T-helper 1 cell treated with Interleukin-12 subunit alpha and Interleukin-12 subunit beta and Interleukin-4 antibody, amounts not matched to agents 30 ng/mL and 1 ng/mL, for 36 hours (primary cell): Measurements from ENCODE around the gene MICAL2. TPM values are rescaled to one million over a fixed set of nuclear protein-coding genes. Genes with fewer than 3 reads are reported as not detected.

Experiments used
- intact Hi-C: fragments of 100-400 bp; cut with micrococcal nuclease; formaldehyde crosslinking; loops from one replicate; pipeline ENCODE4 v1.15.1; 2024
- total RNA-seq: library from RNA; stranded (reverse); gene quantifications from 2 replicates; pipeline ENCODE4 v1.2.3, GENCODE V29; 2022

Gene MICAL2
- total RNA-seq, 1 donor from 2014 or later, result 149 TPM

GRCh38 chr11:12077535-12078280 is 32.7 kb upstream of the MICAL2 start:
- intact Hi-C loops, result no loop called here

GRCh38 chr11:12079726-12080556 is 30.4 kb upstream of the MICAL2 start:
- intact Hi-C loops, result no loop called here

- intact Hi-C loops, result no loop called here
Measured at GRCh38 chr11:12083380-12083779, 27.0 kb upstream of the MICAL2 start.

GRCh38 chr11:12084256-12084655 is 26.1 kb upstream of the MICAL2 start:
- intact Hi-C loops, result no loop called here

DNA sequence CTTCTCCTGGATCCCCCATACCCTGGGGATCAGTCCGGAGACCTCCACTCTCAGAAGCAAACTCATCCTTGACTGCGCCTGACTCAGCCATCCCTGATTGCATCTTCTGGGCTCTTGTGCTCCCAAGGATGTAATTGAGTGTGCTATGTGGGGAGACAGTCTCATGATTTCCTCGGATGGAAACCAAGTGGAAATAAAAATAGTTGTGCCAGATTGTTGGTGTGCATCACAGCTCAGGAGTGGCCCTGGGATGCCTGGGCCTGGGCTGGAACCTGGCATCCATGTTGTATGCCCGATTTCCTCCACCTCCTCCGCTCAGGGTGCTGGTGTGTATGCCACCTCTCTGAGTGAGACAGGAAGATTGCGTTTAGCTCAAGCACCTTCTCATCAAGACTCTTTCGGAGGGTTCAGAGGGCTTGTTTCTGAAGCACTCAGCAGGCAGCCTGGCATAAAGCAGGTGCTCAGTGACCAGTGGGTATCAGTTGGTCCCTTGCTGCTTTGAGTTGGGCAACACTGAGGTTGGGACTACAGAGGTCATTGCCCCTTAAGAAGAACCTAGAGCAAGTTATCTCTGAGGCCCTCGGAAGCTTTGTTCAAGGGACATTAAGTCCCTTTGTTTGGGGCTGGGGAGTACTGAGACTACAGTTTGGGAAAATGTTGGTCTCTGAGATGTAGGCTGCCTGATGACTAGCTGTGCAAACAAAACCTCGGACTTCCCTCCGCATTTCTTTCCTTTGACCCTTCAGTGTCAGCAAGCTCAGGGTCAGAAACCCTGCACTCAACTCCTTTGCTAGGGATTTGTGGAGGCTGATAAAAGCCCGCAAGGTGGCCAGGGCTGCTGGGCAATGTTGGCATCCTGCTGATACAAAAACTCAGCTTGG is 24.8 kb upstream of the MICAL2 start:
- intact Hi-C loops, result loop anchor here (2.0 kb wide), 3 partner anchors 29 to 243 kb away; no protein-coding TSS in a partner anchor

GRCh38 chr11:12086271-12087074 is 23.9 kb upstream of the MICAL2 start:
- intact Hi-C loops, result loop anchor here (1.0 to 2.0 kb wide), 7 partner anchors 24 to 244 kb away; partner anchors contain the start of gene MICAL2

GRCh38 chr11:12087075-12088004 is 23.1 kb upstream of the MICAL2 start:
- intact Hi-C loops, result loop anchor here (1.0 to 2.0 kb wide), 7 partner anchors 23 to 245 kb away; partner anchors contain the start of gene MICAL2

GRCh38 chr11:12088047-12088481 is 22.3 kb upstream of the MICAL2 start:
- intact Hi-C loops, result no loop called here

GRCh38 chr11:12088531-12088930 is 21.9 kb upstream of the MICAL2 start:
- intact Hi-C loops, result no loop called here

GRCh38 chr11:12089041-12089440 is 21.3 kb upstream of the MICAL2 start:
- intact Hi-C loops, result no loop called here

GRCh38 chr11:12089473-12089872 is 20.9 kb upstream of the MICAL2 start:
- intact Hi-C loops, result no loop called here

GRCh38 chr11:12090061-12090591 is 20.3 kb upstream of the MICAL2 start:
- intact Hi-C loops, result no loop called here

DNA sequence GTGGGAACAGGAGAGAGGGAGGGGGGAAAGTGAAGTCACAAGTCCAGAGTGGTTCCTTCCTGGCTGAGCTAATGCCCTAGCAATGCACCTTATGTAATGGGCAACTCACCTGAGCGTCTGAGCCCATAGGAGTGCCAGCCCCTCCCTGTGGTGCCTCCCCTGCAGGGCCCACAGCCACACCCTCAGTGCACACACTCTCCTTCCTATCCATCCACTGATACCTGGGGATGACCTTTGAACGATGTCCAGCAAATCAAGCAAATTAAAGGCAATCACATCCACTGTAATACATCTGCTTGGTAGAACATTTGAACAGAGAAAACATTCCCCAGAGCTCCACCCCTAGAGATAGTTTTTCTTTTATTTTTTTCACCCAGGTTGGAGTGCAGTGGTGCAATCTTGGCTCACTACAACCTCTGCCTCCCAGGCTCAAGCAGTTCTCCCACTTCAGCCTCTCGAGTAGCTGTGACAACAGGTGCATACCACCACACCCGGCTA is 19.6 kb upstream of the MICAL2 start:
- intact Hi-C loops, result no loop called here

- intact Hi-C loops, result no loop called here
Measured at GRCh38 chr11:12091956-12092558, 18.3 kb upstream of the MICAL2 start.

- intact Hi-C loops, result no loop called here
Measured at GRCh38 chr11:12092714-12093113, 17.7 kb upstream of the MICAL2 start.

GRCh38 chr11:12094872-12095800 is 15.3 kb upstream of the MICAL2 start:
- intact Hi-C loops, result no loop called here

DNA sequence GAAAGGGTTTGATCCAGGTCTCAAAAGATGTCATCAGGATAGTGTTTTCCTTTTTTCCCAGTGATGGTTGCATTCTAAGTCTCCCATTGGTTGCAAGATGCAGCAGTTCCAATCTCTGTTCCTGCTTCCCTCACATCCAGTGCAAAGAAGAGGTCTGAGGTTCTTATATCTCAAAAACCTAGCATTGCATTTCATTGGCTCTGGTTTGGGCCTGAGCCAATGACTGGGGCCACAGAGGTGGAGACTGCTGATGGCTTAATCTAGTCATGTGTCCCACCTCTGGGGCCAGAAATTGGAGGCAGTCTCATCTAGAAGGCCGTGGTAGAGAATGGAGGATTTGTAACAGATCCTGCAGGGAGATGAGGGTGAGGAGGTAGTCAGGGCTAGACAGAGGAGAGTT is 13.2 kb upstream of the MICAL2 start:
- intact Hi-C loops, result no loop called here
